NB4 (cell line): ENCODE results near the gene ADAP2.
A peak's percentile ranks its signal among the peaks of the same experiment; 100 is the strongest.
"Not testable (repeated sequence)": the region's sequence is repeated elsewhere in the genome, so short reads cannot be mapped to it uniquely, and the experiment has no call there.

Experiments
- DNase-seq: peaks from one replicate; pipeline ENCODE4 v3.0.0; 2010; ENCODE audit warnings: low read depth
- H3K4me3 ChIP-seq: one replicate; pipeline ENCODE4 v1.5.1; 2011; ENCODE audit warnings: mild to moderate bottlenecking, low read depth, low read length, moderate library complexity
- CTCF ChIP-seq: IDR thresholded peaks from one replicate; pipeline ENCODE4 v1.5.1; 2012; ENCODE audit warnings: low read depth, low read length
- MAX ChIP-seq: IDR thresholded peaks from 2 replicates; pipeline ENCODE4 v1.6.1; 2011; ENCODE audit warnings: low read depth, low read length
- MYC ChIP-seq: IDR thresholded peaks from 2 replicates; pipeline ENCODE4 v1.6.1; 2011; ENCODE audit warnings: low read depth, low read length
- POLR2A ChIP-seq: IDR thresholded peaks from 2 replicates; pipeline ENCODE4 v1.6.1; 2011; ENCODE audit warnings: mild to moderate bottlenecking; ENCODE audit not compliant: insufficient read length; ENCODE audit errors: extremely low read depth

Gene ADAP2

GRCh38 chr17:30954046-30954830, 32.5 kb downstream of the ADAP2 start:
- TF ChIP-seq CTCF (no peak), MAX (no peak), POLR2A (no peak), MYC (no peak)
- H3K4me3 ChIP-seq, result no peak overlapping the region
- DNase-seq, result peak; percentile 68

- H3K4me3 ChIP-seq, result no peak overlapping the region
- TF ChIP-seq MYC (no peak), CTCF (no peak), MAX (no peak), POLR2A (no peak)
- no peak for DNase-seq
These were observed 35.1 kb downstream of the ADAP2 start for GRCh38 chr17:30956764-30957374.

GRCh38 chr17:30957741-30958140, 36.0 kb downstream of the ADAP2 start:
- TF ChIP-seq POLR2A (no peak), MAX (no peak)
- H3K4me3 ChIP-seq, result no peak overlapping the region
- DNase-seq, result no peak

- TF ChIP-seq POLR2A (no peak), MAX (no peak), CTCF (no peak), MYC (no peak)
- no peak overlapping the region for H3K4me3 ChIP-seq
- peak; percentile 87 for DNase-seq
These were observed 36.4 kb downstream of the ADAP2 start for GRCh38 chr17:30958187-30958586.

GRCh38 chr17:30961209-30962188, 39.8 kb downstream of the ADAP2 start:
- H3K4me3 ChIP-seq, result no peak overlapping the region
- TF ChIP-seq MYC (no peak), POLR2A (no peak), CTCF (no peak), MAX (no peak)
- peak; percentile 63 for DNase-seq

GRCh38 chr17:30964312-30964711, 42.6 kb downstream of the ADAP2 start:
- not testable (repeated sequence) for H3K4me3 ChIP-seq, DNase-seq
